Right ventricle myocardium superior (tissue), 1 donor: ENCODE measurements around the gene CRHBP. TPM values are rescaled to one million over a fixed set of nuclear protein-coding genes. Genes with fewer than 3 reads are reported as not detected.
"Not testable (repeated sequence)": the region's sequence is repeated elsewhere in the genome, so short reads cannot be mapped to it uniquely, and the experiment has no call there.

Source experiments
- ATAC-seq: fragments of 200-7000 bp; cut with Tn5 transposase; one replicate; pipeline ENCODE4 v1.9.1; 2020; ENCODE audit warnings: mild to moderate bottlenecking; ENCODE audit not compliant: poor library complexity
- DNase-seq: peaks from one replicate; pipeline ENCODE4 v3.0.0-alpha.2; 2020
- intact Hi-C: fragments of 100-400 bp; cut with DNase I; formaldehyde crosslinking; loops from one replicate; pipeline ENCODE4 v1.11.2; 2022
- total RNA-seq: library from RNA; stranded (reverse); fragmentation: NEBNext Ultra II Directional; extraction: Animal tissue kit (Norgen Biotek cat#: 25700); gene quantifications from one replicate; pipeline ENCODE4 v1.2.1, GENCODE V29; 2021
- donor health status: DM: no; HTN: yes; CAD: no; lungs with severe emphysema.

The CRHBP gene
- total RNA-seq, 1 donor from 2014 or later = 0.27 TPM

GRCh38 chr5:76953551-76954382 lies 922 bp downstream of the CRHBP start:
- ATAC-seq = no peak
- intact Hi-C loops = no loop called here
- DNase-seq = no peak

- no peak for DNase-seq
- no peak for ATAC-seq
- intact Hi-C loops = no loop called here
These were observed 1.5 kb downstream of the CRHBP start for GRCh38 chr5:76954383-76954763.

- no peak for DNase-seq
- ATAC-seq = no peak
- intact Hi-C loops = no loop called here
These were observed 3.2 kb downstream of the CRHBP start for GRCh38 chr5:76956033-76956432.

- no peak for ATAC-seq
- no peak for DNase-seq
- intact Hi-C loops = no loop called here
These were observed 6.3 kb downstream of the CRHBP start for GRCh38 chr5:76958991-76959767.

GRCh38 chr5:76960004-76960625 lies 7.3 kb downstream of the CRHBP start:
- intact Hi-C loops = no loop called here
- ATAC-seq = no peak

GRCh38 chr5:76964060-76964459 lies 11.2 kb downstream of the CRHBP start:
- intact Hi-C loops = no loop called here
- ATAC-seq (no peak), DNase-seq (no peak)

More at GRCh38 chr5:76960004-76960625, 7.3 kb downstream of the CRHBP start:
- DNase-seq = no peak

GRCh38 chr5:76971511-76971910 lies 18.7 kb downstream of the CRHBP start:
- ATAC-seq = no peak
- DNase-seq = no peak
- intact Hi-C loops = no loop called here

GRCh38 chr5:76972689-76973088 lies 19.8 kb downstream of the CRHBP start:
- DNase-seq = no peak
- no peak for ATAC-seq
- intact Hi-C loops = no loop called here

- ATAC-seq (no peak), DNase-seq (no peak)
- intact Hi-C loops = no loop called here
These were observed 21.9 kb downstream of the CRHBP start for GRCh38 chr5:76974785-76975184.

- no peak for DNase-seq
- intact Hi-C loops = no loop called here
- ATAC-seq = no peak
These were observed 26.0 kb downstream of the CRHBP start for GRCh38 chr5:76978869-76979268.

- DNase-seq (no peak), ATAC-seq (no peak)
- intact Hi-C loops = no loop called here
These were observed 27.8 kb downstream of the CRHBP start for GRCh38 chr5:76980518-76981144.

- intact Hi-C loops = no loop called here
- no peak for DNase-seq
- ATAC-seq = no peak
These were observed 29.6 kb downstream of the CRHBP start for GRCh38 chr5:76982450-76982849.

GRCh38 chr5:76983468-76983867 lies 30.6 kb downstream of the CRHBP start:
- intact Hi-C loops = no loop called here
- no peak for ATAC-seq
- DNase-seq = no peak

- intact Hi-C loops = no loop called here
- ATAC-seq = no peak
- DNase-seq = no peak
These were observed 34.1 kb downstream of the CRHBP start for GRCh38 chr5:76986825-76987526.

GRCh38 chr5:76990899-76991459 lies 38.1 kb downstream of the CRHBP start:
- DNase-seq (no peak), ATAC-seq (no peak)
- intact Hi-C loops = no loop called here

- DNase-seq, ATAC-seq, intact Hi-C loops: not testable (repeated sequence)
These were observed 40.6 kb downstream of the CRHBP start for GRCh38 chr5:76993436-76993835.

- intact Hi-C loops = no loop called here
- no peak for ATAC-seq
These were observed 41.5 kb downstream of the CRHBP start for GRCh38 chr5:76994337-76994736.

GRCh38 chr5:76998251-76998650 lies 45.4 kb downstream of the CRHBP start:
- intact Hi-C loops, DNase-seq, ATAC-seq: not testable (repeated sequence)

More at GRCh38 chr5:76994337-76994736, 41.5 kb downstream of the CRHBP start:
- no peak for DNase-seq
